GM21528 (cell line): ENCODE measurements around the gene YIPF4.
"Not testable (repeated sequence)": the region's sequence is repeated elsewhere in the genome, so short reads cannot be mapped to it uniquely, and the experiment has no call there.

Experiments
- ATAC-seq: cut with Tn5 transposase; IDR thresholded peaks from one replicate; pipeline ENCODE4 v1.9.1; 2021; ENCODE audit warnings: mild to moderate bottlenecking, moderate library complexity; ENCODE audit not compliant: unreplicated experiment, low FRiP score

YIPF4 gene

GRCh38 chr2:32284321-32284720 is 6.6 kb downstream of the YIPF4 start:
- no peak for ATAC-seq

- ATAC-seq = no peak
Measured at GRCh38 chr2:32289165-32289999, 11.7 kb downstream of the YIPF4 start.

- no peak for ATAC-seq
Measured at GRCh38 chr2:32290000-32290339, 12.3 kb downstream of the YIPF4 start.

- no peak for ATAC-seq
Measured at GRCh38 chr2:32291746-32292145, 14.0 kb downstream of the YIPF4 start.

GRCh38 chr2:32293493-32293892 is 15.8 kb downstream of the YIPF4 start:
- not testable (repeated sequence) for ATAC-seq

GRCh38 chr2:32293966-32294562 is 16.4 kb downstream of the YIPF4 start:
- ATAC-seq = not testable (repeated sequence)

GRCh38 chr2:32310577-32310976 is 32.9 kb downstream of the YIPF4 start:
- no peak for ATAC-seq

GRCh38 chr2:32314886-32315285 is 37.2 kb downstream of the YIPF4 start:
- ATAC-seq = no peak

GRCh38 chr2:32328679-32329078 is 51.0 kb downstream of the YIPF4 start:
- not testable (repeated sequence) for ATAC-seq

- ATAC-seq = not testable (repeated sequence)
Measured at GRCh38 chr2:32329180-32329980, 51.7 kb downstream of the YIPF4 start.

GRCh38 chr2:32330136-32330535 is 52.4 kb downstream of the YIPF4 start:
- ATAC-seq = no peak

GRCh38 chr2:32342801-32343200 is 65.1 kb downstream of the YIPF4 start:
- no peak for ATAC-seq

GRCh38 chr2:32350797-32351196 is 73.1 kb downstream of the YIPF4 start:
- ATAC-seq = not testable (repeated sequence)

GRCh38 chr2:32355976-32356680 is 78.4 kb downstream of the YIPF4 start:
- no peak for ATAC-seq

GRCh38 chr2:32356681-32357317 is 79.1 kb downstream of the YIPF4 start, which contains the start of gene BIRC6:
TSS of gene BIRC6 (plus strand) at chr2:32357023. CDS start at chr2:32357162, 139 bp downstream.
- peak; percentile 91 for ATAC-seq

GRCh38 chr2:32357318-32358110 is 79.8 kb downstream of the YIPF4 start:
- ATAC-seq = peak; percentile 23

- no peak for ATAC-seq
Measured at GRCh38 chr2:32358111-32358482, 80.4 kb downstream of the YIPF4 start.

GRCh38 chr2:32360416-32360815 is 82.7 kb downstream of the YIPF4 start:
- no peak for ATAC-seq

- ATAC-seq = not testable (repeated sequence)
Measured at GRCh38 chr2:32362997-32363396, 85.3 kb downstream of the YIPF4 start.
